Measurements from ENCODE around the gene PFAS.
"Not testable (repeated sequence)": the region's sequence is repeated elsewhere in the genome, so short reads cannot be mapped to it uniquely, and the experiment has no call there.

The PFAS gene

DNA sequence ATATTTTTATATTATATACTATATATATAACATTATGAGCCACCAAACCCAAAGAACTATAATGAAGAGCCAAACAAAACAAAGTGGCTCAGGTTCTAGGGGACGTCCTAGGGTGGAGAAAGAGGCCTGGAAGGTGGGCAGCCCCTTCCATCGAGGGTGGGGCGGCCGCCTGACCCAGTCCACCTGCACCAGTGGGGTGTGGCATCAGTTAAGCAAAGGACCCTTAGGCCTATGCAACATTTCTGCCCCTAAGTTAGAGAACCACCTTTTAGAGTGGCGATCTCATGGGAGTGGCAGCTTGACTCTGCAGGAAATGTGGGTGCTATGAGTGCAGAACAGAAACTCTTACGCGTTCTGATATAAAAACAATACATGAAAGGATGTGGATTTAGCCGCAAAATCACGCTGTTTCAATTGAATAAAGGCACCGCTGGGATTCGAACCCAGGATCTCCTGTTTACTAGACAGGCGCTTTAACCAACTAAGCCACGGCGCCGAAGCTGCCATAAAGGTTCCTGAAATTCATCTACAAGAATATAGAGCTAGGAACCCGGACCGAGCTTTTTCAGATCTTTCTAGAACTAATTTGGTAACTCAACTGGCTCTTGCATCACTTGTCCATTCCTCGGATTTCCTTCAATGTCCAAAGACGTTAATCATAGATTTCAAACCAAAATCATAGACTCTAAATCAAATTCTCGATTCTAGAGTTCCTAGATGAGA, 23.1 kb upstream of the PFAS start:
- peak in 40 of 51 donors; percentile 1 to 87 (median 32) for DNase-seq

DNA sequence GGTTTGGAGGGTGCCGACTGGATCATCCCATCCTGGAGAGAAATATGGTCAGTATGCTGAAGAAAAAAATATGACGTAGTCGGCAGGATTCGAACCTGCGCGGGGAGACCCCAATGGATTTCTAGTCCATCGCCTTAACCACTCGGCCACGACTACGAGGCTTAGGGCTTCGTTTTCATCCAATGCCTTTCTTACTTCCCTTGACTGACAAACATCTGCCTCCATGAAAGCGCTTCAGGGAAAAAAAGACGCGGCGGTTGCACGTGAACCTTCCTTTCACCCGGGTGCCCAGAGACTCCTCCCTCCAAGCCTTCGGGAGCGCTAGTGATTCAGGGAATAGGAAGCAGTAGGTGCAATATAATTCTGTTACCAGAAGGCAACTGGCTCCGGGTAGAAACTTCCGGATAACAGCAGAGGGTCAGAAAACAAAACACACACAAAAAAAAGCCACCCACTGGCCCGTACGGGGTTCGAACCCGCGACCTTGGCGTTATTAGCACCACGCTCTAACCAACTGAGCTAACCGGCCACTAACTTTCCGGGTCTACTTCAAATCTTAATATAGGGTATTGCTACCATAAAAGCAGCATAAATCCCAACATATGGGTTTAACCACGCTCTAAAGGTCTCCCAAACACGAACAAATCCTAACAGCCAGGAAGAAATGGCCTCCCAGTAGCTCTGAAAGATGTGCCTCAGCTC, 22.4 kb upstream of the PFAS start:
- peak in 49 of 51 donors; percentile 13 to 87 (median 61) for DNase-seq

DNA sequence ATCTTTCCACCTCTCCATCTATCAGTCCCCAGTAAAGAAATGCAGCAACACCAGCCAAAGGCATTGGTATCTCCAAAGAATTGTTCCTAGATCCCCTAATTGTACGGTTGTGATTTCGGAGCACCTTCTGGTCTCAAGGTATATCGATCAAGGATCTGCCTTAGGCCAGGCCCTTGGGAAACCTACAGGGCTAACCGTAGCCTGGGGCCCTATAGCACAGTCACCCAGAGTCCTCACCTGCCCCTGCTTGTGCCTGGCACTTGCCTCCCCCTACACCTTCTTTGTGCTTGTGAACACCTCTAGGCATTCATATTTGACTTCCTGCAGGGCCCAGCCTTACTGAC, 21.9 kb upstream of the PFAS start:
- DNase-seq: no peak

- no peak for DNase-seq
Measured at GRCh38 chr17:8231701-8232100, 17.4 kb upstream of the PFAS start.

- DNase-seq: no peak
Measured at GRCh38 chr17:8234361-8235270, 14.5 kb upstream of the PFAS start.

GRCh38 chr17:8235676-8236075, 13.4 kb upstream of the PFAS start:
- DNase-seq: no peak

GRCh38 chr17:8237175-8237574, 11.9 kb upstream of the PFAS start:
- DNase-seq: no peak

GRCh38 chr17:8237886-8238285, 11.2 kb upstream of the PFAS start:
- DNase-seq: no peak

GRCh38 chr17:8243827-8244226, 5.3 kb upstream of the PFAS start:
- no peak for DNase-seq

DNA sequence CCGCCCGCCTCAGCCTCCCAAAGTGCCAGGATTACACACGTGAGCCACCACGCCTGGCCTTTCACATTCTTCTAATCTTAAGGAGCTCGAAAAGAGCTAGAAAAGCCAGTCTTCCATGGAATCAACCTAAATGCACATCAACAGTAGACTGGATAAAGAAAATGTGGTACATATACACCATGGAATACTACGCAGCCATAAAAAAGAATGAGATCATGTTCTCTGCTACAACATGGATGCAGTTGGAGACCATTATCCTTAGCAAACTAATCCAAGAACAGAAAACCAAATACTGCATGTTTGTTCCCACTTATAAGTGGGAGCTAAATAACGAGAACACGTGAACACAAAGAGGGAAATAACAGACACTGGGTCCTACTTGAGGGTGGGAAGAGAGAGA, 4.3 kb upstream of the PFAS start:
- DNase-seq: no peak

- no peak for DNase-seq
Measured at GRCh38 chr17:8249621-8250500, 772 bp downstream of the PFAS start.

DNA sequence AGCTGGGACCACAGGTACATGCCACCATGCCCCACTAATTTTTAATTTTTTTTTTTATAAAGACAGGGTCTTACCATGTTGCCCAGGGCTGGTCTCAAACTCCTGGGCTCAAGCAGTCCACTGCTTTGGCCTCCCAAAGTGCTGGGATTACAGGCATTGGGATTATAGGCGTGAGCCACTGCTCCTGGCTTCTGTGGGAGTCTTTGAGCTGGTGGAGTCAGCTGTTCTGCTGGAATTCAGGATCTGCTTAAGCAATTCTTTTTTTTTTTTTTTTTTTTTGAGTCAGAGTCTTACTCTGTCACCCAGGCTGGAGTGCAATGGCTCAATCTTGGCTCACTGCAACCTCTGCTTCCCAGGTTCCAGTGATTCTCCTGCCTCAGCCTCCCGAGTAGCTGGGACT, 2.3 kb downstream of the PFAS start:
- DNase-seq: not testable (repeated sequence)

DNA sequence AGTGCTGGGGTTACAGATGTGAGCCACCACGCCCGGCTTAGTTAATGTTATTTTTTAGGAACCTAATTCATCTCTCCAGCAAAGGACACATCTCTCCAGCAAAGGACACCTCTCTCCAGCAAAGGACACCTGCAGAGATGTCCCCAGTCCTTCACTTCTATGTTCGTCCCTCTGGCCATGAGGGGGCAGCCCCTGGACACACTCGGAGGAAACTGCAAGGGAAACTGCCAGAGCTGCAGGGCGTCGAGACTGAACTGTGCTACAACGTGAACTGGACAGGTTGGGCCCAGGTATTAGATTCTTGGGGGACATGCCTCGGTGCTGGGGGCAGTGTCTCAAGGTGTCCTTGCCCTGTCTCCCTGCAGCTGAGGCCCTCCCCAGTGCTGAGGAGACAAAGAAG, 4.7 kb downstream of the PFAS start:
- peak in 11 of 51 donors; percentile 2 to 24 (median 13) for DNase-seq

- DNase-seq: no peak
Measured at GRCh38 chr17:8254881-8255280, 5.8 kb downstream of the PFAS start.

DNA sequence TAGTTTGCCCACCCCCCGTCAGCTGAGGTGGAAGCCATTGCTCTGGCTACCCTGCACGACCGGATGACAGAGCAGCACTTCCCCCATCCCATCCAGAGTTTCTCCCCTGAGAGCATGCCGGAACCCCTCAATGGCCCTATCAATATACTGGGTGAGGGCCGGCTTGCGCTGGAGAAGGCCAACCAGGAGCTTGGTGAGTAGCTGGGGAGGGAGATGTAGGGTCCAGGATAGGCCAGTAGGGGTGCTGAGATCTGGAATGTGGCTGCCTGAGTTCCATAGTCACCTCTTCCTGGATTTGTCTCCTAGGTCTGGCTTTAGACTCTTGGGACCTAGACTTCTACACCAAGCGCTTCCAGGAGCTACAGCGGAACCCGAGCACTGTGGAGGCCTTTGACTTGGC, 6.4 kb downstream of the PFAS start:
- no peak for DNase-seq

DNA sequence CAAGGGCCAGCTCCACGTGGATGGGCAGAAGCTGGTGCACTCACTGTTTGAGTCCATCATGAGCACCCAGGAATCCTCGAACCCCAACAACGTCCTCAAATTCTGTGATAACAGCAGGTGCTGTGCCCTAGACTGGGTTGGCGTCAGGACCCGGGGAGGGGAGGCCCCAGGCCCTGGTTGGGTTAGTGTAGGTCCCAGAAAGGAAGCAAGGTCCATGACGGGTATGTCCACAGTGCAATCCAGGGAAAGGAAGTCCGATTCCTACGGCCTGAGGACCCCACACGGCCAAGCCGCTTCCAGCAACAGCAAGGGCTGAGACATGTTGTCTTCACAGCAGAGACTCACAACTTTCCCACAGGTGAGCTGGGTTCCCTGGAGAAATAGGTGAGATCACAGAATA, 7.2 kb downstream of the PFAS start:
- no peak for DNase-seq

- DNase-seq: no peak
Measured at GRCh38 chr17:8256691-8257090, 7.6 kb downstream of the PFAS start.

- no peak for DNase-seq
Measured at GRCh38 chr17:8257801-8258200, 8.7 kb downstream of the PFAS start.

DNA sequence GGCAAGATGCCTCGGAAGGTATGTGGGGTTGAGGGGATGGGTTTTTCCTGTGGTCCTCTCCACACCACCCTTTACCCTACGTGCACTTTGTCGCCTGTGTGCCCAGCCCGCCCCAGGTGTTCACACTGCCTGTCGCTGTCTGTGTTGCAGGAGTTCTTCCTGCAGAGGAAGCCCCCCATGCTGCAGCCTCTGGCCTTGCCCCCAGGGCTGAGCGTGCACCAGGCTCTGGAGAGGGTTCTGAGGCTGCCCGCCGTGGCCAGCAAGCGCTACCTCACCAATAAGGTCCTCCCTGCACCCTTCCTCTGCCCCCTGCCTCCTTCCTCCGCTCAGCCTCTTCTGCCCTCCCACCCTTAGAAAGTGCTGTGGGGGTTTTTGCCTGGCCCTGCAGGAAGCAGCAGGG, 15.2 kb downstream of the PFAS start:
- DNase-seq: no peak

GRCh38 chr17:8264836-8265542, 15.9 kb downstream of the PFAS start:
- no peak for DNase-seq
